ENCODE results near the gene MYRF.

Gene MYRF

DNA sequence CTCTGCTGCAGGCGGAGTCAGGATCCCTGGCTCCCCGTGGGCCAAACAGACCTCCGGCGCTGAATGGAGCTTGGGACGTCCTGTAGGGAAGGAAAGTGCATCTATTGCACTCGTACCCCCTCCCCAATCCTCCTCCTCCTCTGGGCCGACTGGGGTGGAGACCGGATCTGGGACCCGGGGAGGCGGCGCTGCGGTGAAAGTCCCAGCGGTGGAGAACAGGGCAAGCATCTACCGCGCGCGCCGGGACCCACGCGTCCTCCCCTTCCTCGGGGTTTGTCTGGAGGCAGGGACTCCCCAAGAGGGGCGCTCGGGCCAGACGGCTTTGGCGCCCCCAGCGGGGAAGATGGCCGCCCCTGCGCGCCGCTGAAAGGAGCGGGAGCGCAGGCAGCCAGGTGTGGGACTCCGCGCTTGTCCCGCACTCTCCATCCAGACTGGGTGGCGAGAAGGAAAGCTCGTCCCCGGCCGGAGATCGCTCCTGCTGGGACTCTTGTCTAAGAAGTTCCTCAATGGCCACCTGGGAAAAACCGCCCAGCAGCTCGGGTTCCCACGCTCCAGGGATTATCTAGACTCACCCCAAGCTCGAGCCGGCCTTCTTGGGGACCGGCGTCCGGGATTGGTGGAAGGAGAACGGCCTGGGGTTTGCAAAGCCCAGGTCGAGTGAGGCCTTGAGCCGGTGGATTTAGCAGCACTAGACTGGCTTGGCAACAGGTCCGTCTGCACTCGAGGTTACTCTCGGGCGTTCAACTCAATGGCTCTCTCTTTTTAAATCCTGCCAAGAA is 76.4 kb downstream of the MYRF start:
- DNase-seq, result no peak

DNA sequence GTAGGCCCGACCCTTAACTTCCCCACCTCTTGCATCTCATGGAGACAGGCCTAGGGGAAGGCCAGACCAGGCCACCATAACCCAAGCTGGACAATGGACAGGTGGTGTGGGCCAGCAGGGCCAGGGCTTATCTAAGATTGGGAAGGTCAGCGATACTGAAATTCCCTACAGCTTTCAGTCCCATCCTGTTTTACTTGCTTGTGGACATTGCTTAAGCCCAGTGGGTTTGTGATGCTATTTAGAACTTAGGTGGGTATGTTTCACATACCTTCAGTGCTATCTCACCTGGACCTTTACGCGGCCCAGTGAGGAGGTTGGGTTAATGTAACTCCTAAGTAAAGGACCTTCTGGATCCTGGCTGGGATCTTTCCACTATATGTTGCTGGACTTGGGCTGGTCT is 77.4 kb downstream of the MYRF start:
- DNase-seq, result no peak

DNA sequence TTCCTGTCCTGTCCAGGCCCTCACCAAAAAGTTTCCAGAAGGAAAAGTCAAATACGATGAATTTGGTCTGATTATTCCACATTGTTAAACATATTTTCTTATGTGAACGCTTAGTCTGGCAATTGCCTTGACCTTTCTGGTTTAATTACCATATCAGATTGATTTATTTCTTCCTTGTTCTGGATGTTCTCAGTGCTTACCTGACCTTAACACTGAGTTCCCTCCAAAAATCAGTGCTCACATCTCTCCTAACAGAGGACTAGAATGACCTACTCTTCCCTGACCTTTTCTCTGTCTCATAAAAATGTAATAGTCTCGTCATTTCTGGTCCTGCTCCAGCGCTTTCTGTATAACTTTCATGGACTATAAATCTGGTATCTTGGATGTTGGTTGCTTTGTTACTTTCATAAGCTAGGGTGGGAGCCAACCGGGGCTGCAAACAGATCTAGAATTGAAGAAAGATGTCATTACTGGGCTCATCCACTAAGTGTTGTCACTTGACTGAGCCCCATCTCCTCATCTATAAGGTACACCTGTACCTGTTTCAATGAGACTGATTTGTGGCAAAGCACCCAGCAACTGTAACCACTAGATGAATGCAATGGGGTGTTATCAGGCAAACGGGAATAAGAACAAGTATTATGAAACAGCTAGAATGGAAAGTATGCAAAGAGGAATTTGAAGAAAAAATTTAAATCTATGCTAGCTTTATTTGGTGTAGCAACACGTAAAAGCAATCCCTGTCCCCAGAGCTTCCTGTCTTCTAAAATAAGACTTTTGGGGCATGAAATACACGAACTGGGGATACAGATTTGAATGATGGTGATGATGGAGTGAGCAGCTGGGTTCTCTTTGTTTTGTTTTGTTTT is 78.0 kb downstream of the MYRF start:
- DNase-seq, result no peak

DNA sequence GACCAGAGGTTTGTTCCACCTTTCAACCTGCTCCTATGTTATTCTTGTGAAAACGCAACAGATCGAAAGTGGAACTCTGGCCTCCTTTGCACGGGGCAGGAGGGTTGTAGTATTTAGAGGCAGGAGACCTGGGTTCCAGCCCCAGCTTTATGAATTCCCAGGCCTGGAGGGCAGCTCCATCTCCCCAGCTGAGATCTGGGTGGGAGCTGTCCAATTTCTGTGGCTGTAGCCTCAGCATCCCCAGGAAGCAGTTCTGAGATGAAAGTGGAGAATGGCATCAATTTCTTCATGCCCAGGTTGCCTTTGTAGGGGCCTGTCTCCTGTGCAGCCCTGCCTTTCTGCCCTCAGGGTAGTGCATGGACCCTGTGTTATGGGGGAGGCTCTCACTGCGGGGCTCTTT is 79.8 kb downstream of the MYRF start:
- DNase-seq, result no peak

DNA sequence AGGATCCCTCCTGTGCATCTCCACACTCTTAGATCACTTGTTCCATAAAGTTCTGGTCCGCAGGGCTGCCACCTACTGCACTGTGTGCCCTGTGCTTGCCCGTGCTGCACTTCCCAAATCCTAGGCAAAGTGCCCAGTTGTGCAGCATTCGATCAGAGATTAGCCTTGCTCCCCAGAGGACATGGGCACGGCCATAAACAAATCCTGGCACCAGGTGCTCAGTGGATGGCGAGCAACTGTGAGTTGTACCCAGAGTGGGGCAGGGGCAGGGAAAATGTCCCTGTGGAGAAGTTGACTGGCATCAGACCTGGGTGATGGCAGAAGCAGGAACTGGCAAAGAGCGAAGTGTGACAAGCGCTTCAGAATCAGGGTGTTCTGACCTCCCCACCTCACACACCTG is 80.3 kb downstream of the MYRF start:
- no peak for DNase-seq

DNA sequence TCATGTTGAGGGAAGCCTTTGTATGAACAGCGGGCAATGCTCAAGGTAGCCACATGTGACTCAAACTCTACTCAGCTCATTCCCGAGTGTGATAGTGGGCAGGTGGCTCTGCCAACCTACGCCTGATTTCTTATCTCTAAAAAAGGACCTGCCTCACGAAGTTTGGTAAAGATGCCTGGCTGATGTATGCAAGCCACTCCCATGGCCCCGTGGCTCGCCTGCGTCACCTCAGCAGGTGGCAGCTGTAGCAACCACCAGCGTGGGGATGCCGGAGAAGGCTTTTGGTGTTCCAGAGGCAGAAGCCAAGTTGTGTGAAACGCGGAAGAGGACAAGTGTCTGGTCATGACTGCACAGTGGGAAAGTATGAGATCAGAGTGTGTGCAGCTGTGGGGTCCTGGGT is 81.0 kb downstream of the MYRF start:
- DNase-seq, result no peak

DNA sequence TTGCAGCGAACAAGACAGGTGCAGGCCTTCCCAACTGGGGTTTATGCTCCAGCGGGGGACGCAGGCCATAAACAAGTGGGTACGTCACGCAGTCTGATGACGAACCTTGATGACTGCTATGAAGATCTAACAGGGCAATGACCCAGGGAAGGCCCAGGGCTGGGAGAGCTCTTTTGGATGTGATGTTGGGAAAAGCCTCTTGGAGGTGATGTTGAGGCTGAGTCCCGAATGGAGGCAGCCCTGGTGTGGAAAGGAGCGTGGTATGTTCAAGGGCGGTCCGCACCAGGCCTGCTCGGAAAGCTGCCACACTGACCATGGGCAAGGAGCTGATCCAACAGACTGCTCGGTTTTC is 81.5 kb downstream of the MYRF start:
- no peak for DNase-seq

DNA sequence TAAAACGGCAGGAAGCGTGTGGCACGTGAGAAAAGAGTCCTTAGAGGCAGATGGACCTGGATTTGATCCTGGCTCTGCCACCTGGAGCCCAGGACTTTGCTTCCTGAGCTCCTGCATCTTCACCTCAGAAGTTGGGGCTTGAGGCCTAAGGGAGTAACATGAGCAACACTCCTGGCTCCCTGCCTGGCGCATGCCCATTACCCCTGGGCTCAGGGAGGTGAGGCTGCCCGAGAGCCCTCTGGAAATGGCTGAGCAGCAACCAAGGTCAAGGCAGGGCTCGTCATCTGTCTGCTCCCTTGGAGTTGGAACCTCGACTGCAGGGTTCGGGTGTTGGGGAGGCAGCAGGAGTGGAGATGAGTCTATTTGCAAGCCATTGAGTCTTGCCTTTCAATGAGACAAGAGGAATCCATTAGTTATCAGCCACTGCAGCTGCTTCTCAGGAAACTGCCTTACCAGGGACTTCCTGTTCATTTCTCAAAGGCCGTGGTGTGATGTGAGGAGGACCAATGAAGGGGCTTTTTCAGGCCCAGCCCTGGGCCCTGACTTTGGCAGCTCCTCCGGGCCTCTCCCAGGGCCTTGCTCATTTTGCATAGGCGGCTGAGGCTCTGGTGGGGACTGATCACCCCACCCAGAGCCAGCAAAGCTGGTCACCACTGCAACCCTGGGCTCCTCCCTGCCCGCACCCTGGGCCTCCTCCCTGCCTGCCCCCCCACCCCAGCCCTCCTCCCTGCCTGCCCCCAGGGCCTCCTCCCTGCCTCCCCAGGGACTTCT is 82.0 kb downstream of the MYRF start:
- no peak for DNase-seq

DNA sequence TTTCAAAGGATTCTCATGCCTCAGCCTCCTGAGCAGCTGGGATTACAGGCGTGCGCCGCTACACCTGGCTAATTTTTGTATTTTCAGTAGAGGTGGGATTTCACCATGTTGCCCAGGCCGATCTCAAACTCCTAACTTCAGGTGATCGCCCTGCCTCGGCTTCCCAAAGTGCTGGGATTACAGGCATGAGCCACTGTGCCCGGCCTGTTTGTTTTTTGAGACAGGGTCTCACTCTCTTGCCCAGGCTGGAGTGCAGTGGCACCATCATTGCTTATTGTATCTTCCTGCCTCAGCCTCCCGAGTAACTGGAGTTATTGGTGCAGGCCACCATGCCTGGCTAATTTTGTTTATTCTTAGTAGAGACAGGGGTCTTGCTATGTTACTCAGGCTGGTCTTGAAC is 83.8 kb downstream of the MYRF start:
- no peak for DNase-seq

DNA sequence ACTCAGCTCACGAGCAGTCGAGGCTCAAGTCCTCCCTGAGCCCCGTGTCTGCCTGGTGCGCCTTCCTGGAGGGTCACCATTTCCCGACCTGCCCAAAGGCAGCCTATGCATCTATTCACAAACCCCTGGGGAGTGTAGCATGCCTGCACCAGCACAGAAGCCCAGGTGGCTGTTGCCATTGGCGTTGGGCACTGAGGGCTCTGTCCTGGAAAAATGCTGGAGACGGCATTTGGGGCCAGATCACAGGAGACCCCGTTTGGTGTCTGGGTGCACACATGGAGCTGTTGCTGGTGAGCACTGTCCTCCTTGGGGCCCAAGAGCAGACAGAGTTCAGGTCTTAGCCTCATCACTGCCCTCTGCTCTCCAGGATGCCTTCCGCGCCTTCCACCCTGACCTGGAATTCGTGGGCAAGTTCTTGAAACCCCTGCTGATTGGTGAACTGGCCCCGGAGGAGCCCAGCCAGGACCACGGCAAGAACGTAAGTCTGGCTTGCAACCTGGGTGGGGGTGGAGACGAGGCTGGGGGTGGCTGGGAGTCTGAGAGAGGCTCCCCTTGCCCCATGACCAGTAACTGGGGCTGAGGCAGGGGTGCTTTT is 85.1 kb downstream of the MYRF start:
- no peak for DNase-seq
